ENCODE data around the gene SLC37A1.

The SLC37A1 gene

DNA sequence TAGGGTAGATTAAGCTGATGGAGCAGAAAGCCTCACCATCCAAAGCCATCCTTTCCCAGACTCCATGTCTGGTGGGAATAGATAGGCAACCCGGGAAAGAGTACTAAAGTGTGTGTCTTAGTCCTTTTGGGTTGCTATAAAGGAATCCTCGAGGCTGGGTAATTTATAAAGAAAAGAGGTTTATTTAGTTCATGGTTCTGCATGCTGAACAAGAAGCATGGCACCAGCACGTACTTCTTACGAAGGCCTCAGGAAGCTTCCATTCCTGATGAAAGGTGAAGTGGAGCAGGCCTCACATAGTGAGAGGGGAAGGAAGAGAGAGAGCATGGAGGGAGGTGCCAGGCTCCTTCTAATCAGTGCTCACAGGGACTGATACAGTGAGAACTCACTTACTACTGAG is 6.2 kb upstream of the SLC37A1 start:
- DNase-seq: no peak

DNA sequence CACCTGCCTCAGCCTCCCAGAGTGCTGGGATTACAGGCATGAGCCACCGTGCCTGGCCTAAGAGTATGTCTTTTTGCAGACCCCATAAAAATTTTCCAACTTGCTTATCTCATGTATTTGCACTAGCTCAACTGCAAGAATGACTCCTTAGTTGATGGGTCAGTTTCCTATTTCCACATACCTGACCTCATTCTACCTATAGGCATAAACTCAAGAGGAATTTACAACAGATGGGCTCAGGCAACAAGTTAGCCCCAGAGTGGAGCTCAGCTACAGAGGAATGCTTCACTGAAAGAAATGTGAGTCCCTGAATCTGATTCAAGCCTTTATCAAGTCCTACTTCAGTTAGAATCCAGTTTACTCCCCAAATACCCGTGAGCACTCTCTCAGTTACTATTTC is 5.3 kb upstream of the SLC37A1 start:
- no peak for DNase-seq

DNA sequence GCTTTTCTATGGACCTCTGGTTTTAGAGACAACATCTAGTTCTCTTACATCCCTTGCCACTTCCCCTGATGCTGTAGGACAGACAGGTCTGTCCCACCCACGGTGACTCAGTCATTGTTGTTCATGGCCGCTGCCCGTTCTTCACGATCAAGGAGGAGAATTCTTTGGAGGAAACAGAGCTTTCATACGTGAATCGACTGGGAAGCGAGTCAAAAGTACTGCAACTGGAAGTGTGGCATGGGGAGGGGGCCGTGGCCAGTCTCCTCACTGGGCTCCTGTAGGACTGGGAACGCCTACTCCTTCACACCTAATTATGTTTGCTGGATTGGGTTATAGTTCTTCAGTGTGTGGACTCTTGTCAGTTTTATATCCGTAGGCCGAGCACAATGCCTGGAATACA is 4.4 kb upstream of the SLC37A1 start:
- DNase-seq: no peak

- DNase-seq: no peak
Measured at GRCh38 chr21:42512346-42513034, 1.2 kb upstream of the SLC37A1 start.

GRCh38 chr21:42513985-42514882 is 582 bp downstream of the SLC37A1 start:
- peak; percentile 75 for DNase-seq

GRCh38 chr21:42514883-42515228 is 1.2 kb downstream of the SLC37A1 start:
- DNase-seq: no peak

DNA sequence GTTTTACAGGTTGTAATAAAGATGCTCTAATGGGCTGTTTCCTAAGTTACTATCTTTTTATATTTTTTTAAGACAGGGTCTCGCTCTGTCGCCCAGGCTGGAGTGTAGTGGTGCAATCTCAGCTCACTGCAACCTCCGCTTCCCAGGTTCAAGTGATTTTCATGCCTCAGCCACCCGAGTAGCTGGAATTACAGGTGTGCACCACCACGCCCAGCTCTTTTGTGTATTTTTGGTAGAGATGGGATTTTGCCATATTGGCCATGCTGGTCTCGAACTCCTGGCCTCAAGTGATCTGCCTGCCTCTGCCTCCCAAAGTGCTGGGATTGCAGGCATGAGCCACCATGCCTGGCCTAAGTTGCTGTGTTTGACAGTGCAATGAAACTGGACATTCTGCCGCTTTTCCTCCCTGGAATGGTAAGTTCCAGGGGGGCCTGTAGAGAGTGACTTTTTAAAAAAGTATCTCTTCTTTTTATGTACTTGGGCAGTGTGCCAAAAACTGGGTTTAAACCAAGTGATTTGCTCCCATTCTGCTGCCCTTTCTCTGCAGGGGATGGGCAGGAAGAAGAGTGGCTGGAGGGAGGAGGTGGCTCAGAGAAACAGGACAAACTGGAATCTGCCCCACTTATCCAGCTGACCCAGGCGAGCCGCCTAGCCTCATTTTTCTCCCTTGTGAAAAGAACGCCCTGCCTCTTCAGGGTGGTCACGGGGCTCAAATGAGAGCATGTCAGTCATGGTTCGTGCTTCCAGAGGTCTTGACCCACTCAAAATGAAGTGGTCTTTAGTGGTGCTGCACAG is 2.3 kb downstream of the SLC37A1 start:
- DNase-seq: no peak

DNA sequence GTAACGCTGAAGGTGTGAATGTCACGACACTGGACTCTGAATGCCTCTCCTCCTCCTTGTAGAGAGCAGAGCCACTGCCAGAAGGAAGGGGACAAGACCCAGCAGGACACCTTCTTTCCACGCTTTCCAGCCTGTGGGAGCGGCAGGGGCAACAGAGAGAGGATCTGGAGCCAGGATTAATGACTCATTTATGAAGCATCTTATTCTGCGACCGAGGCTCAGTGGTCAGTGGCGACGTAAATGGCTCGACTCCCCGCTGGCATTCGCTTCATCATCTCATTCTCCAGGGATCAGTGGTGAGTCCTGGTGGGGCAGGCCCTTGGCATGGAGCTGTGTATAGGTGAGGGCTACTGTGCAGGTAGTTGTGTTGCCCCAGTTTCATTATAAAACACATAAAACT is 4.6 kb downstream of the SLC37A1 start:
- DNase-seq: no peak

GRCh38 chr21:42518626-42519025 is 5.0 kb downstream of the SLC37A1 start:
- DNase-seq: no peak

- DNase-seq: no peak
Measured at GRCh38 chr21:42520628-42521253, 7.1 kb downstream of the SLC37A1 start.

DNA sequence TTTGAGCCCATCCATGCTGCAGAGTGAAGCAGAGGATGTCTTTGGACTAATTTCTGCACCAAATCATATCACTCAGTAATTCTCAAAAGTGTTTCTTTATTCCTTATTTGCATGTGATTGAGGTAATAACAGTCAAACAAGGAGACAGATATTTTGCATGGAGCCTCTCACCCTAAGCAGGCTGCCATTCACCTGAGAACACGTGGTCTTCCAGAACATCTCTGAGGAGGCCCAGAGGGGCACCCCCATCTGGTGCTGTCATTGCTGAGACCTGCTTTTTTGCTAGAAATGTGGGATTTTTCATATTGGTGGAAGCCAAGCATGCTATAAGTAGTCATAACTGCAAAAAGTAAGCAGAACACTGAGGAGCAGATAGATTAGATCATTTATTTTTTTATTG is 7.7 kb downstream of the SLC37A1 start:
- DNase-seq: no peak

DNA sequence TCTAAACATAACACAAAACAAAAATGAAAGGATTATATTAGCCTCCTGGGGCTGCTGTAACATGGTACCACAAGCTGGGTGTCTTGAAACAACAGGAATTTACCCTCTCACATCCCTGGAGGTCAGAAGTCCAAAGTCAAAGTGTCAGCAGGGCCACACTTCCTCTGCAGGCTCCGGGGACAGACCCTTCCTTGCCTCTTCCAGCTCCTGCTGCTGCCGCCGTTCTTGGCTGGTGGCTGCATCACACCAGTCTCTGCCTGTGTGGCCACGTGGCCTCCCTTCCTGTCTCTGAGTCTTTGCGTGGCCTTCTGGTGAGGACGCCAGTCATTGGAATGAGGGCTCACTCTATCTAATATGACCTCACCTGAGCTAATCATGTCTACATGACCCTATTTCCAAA is 8.2 kb downstream of the SLC37A1 start:
- DNase-seq: no peak

DNA sequence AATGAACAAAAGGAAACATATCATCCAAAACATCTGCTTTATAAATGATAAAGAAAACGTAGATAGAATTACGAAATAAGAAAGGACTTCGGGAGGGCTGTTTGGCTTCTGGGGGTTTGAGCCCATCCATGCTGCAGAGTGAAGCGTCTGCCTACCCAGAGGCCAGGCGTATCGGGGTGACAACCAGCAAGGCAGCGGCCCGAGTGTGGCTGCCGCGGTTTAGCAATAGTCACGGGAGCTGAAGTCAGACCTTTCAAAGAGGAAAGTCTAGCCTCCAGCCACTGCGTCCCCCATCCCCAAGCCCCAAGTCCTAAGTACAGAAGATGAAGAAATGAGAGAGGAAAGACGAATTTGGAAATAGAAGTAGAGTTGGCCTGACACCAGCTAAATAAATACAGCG is 8.6 kb downstream of the SLC37A1 start:
- no peak for DNase-seq

GRCh38 chr21:42522771-42523170 is 9.1 kb downstream of the SLC37A1 start:
- DNase-seq: no peak

DNA sequence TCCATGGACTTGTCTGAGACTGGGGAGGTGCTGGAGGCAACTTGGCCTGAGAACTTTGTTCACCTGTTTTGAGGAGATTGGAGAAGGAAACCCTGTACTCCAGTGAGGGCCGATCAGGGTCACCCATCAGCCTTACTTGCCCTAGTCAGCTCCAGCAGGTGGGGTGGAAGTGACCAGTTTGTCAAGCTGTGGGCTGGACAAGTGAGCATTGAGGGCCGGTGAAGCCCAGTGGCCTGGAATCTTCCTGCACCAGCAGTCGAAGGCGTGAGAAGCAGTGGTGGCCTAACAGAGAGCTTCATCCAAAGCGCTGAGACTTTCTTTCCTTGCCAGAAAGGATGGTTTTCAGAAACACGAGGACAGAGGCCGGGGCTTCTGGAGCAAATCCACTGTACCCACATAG is 9.6 kb downstream of the SLC37A1 start:
- no peak for DNase-seq

GRCh38 chr21:42523941-42524340 is 10.3 kb downstream of the SLC37A1 start:
- DNase-seq: no peak

- DNase-seq: no peak
Measured at GRCh38 chr21:42524341-42525028, 10.8 kb downstream of the SLC37A1 start.

DNA sequence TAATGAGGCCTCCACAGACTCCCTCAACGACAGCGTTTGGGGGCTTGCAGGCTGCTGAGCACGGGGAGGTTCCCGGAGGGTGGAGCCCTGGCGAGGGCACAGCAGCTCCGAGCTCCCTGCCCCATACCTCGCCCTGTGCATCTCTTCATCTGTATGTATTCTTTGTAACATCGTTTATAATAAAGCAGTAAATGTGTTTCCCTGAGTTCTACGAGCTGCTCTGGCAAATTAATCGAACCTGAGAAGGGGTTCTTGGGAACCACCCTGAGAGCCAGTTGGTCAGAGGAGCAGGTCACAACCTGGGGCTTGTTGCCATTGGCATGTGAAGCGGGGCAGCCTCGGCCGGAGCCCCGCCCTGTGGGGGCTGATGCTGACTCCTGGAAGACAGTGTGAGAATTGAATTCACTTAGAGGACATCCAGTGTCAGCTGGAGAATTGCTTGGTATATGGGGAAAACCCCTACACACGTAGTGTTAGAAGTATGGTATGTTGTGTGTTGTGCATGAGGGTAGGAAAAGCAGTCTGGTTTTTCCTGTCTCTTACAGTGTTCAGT is 11.5 kb downstream of the SLC37A1 start:
- DNase-seq: no peak

GRCh38 chr21:42525676-42526378 is 12.2 kb downstream of the SLC37A1 start:
- no peak for DNase-seq

GRCh38 chr21:42526379-42526727 is 12.7 kb downstream of the SLC37A1 start:
- DNase-seq: no peak

- DNase-seq: no peak
Measured at GRCh38 chr21:42527127-42527488, 13.5 kb downstream of the SLC37A1 start.

Measured in right kidney (tissue), 1 donor.